ENCODE data around the gene CXCR3.

DNA sequence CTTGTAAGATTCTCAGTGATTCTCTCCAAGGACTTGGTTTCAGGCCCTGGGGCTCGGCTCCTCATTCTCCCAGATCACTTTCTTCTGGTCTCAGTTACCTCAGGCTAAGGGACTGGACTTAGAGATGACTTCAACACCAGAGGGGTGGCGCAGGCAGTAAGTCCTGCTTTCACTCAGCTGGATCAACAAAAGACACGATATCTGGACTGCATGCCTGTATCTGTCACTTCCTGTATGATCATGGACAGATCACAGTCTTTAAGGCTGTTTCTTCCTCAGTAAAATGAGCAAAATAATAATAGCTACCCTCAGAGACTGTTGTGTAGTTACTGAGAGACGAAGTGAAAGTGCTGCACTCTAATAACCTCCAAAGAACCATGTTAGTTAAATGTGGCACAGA, 19.5 kb upstream of the CXCR3 start:
- TF ChIP-seq ZNF121 (tag by site-specific recombination; IDR thresholded peaks at IDR 0.05) (no peak), ZNF114 (tag by site-specific recombination; IDR thresholded peaks at IDR 0.05) (no peak), GFI1B (tag by site-specific recombination; IDR thresholded peaks at IDR 0.05) (no peak), CTCF (tag by site-specific recombination; IDR thresholded peaks at IDR 0.05) (no peak), ZBTB1 (tag by site-specific recombination; IDR thresholded peaks at IDR 0.05) (no peak), YY1 (tag by site-specific recombination; IDR thresholded peaks at IDR 0.05) (no peak), ZSCAN30 (tag by site-specific recombination; IDR thresholded peaks at IDR 0.05) (no peak), TRIM28 (IDR thresholded peaks at IDR 0.05; ENCODE audit: borderline replicate concordance, low read length) (no peak), ZNF274 (IDR thresholded peaks at IDR 0.05; ENCODE audit: low read length) (no peak), ZNF274 (tag by site-specific recombination; IDR thresholded peaks at IDR 0.05; ENCODE audit: borderline replicate concordance) (no peak), REST (tag by site-specific recombination; IDR thresholded peaks at IDR 0.05) (no peak)
- TF ChIP-seq, protein P1, sequence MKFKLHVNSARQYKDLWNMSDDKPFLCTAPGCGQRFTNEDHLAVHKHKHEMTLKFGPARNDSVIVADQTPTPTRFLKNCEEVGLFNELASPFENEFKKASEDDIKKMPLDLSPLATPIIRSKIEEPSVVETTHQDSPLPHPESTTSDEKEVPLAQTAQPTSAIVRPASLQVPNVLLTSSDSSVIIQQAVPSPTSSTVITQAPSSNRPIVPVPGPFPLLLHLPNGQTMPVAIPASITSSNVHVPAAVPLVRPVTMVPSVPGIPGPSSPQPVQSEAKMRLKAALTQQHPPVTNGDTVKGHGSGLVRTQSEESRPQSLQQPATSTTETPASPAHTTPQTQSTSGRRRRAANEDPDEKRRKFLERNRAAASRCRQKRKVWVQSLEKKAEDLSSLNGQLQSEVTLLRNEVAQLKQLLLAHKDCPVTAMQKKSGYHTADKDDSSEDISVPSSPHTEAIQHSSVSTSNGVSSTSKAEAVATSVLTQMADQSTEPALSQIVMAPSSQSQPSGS (tag by site-specific recombination; IDR thresholded peaks at IDR 0.05; ENCODE audit: low read depth) = no peak
- TF ChIP-seq, protein P2, sequence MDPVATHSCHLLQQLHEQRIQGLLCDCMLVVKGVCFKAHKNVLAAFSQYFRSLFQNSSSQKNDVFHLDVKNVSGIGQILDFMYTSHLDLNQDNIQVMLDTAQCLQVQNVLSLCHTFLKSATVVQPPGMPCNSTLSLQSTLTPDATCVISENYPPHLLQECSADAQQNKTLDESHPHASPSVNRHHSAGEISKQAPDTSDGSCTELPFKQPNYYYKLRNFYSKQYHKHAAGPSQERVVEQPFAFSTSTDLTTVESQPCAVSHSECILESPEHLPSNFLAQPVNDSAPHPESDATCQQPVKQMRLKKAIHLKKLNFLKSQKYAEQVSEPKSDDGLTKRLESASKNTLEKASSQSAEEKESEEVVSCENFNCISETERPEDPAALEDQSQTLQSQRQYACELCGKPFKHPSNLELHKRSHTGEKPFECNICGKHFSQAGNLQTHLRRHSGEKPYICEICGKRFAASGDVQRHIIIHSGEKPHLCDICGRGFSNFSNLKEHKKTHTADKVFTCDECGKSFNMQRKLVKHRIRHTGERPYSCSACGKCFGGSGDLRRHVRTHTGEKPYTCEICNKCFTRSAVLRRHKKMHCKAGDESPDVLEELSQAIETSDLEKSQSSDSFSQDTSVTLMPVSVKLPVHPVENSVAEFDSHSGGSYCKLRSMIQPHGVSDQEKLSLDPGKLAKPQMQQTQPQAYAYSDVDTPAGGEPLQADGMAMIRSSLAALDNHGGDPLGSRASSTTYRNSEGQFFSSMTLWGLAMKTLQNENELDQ (tag by site-specific recombination; IDR thresholded peaks at IDR 0.05; ENCODE audit: low read depth) = no peak
